Esophagus squamous epithelium (tissue), 4 donors: ENCODE data around the gene MYOCD.

Experiments used
- CTCF ChIP-seq, 6 experiments: fragments of 450-650 bp in 4 of 6; fragments of 200-600 bp in 2 of 6; sonication (generic) in 2 of 6; IDR thresholded peaks; one replicate each; pipeline ENCODE4 v1.5.1; 2016 to 2019; ENCODE audit warnings: antibody characterized with exemption in 6 of 6, mild to moderate bottlenecking in 4 of 6, moderate library complexity in 4 of 6
- POLR2A ChIP-seq, 4 donors: fragments of 450-650 bp; IDR thresholded peaks; one replicate each; pipeline ENCODE4 v1.6.1; 2017; ENCODE audit warnings: antibody characterized with exemption in 4 of 4, mild to moderate bottlenecking in 4 of 4, moderate library complexity in 3 of 4

GRCh38 chr17:12680407-12680897 lies 14.8 kb downstream of the MYOCD start:
- no peak for TF ChIP-seq POLR2A (IDR thresholded peaks at IDR 0.05)
- TF ChIP-seq CTCF (IDR thresholded peaks at IDR 0.05), result no peak
